Left ventricle myocardium inferior (tissue), 1 donor: ENCODE results near the gene KRTAP2-3. TPM values are rescaled to one million over a fixed set of nuclear protein-coding genes. Genes with fewer than 3 reads are reported as not detected.
"Not testable (repeated sequence)": the region's sequence is repeated elsewhere in the genome, so short reads cannot be mapped to it uniquely, and the experiment has no call there.

Experiments
- DNase-seq: peaks from one replicate; pipeline ENCODE4 v3.0.0-alpha.2; 2020
- H3K27ac ChIP-seq: fragments of 200-600 bp; replicated peaks from 2 replicates; pipeline ENCODE4 v1.8.0; 2021
- H3K27me3 ChIP-seq: fragments of 200-600 bp; 2 replicates; pipeline ENCODE4 v1.8.0; 2021; ENCODE audit warnings: low read depth
- H3K36me3 ChIP-seq: fragments of 200-600 bp; 2 replicates; pipeline ENCODE4 v1.8.0; 2021
- H3K4me1 ChIP-seq: fragments of 200-600 bp; 2 replicates; pipeline ENCODE4 v1.8.0; 2021
- H3K4me3 ChIP-seq: fragments of 200-600 bp; 2 replicates; pipeline ENCODE4 v1.8.0; 2021; ENCODE audit warnings: mild to moderate bottlenecking, moderate library complexity
- H3K9me3 ChIP-seq: fragments of 200-600 bp; replicated peaks from 2 replicates; pipeline ENCODE4 v1.8.0; 2021
- CTCF ChIP-seq: fragments of 200-600 bp; IDR thresholded peaks from 2 replicates; pipeline ENCODE4 v1.8.0; 2021; ENCODE audit warnings: antibody characterized with exemption, mild to moderate bottlenecking, borderline replicate concordance
- intact Hi-C: fragments of 100-400 bp; cut with micrococcal nuclease; formaldehyde crosslinking; loops from one replicate; pipeline ENCODE4 v1.11.0; 2022
- total RNA-seq: library from RNA; stranded (reverse); fragmentation: NEBNext Ultra II Directional; extraction: Animal tissue kit (Norgen Biotek cat#: 25700); gene quantifications from one replicate; pipeline ENCODE4 v1.2.1, GENCODE V29; 2021
- donor health status: DM: no; HTN: yes; CAD: no; lungs with severe emphysema.

The KRTAP2-3 gene
- total RNA-seq, 1 donor from 2014 or later = not detected

GRCh38 chr17:41067281-41067680, 7.4 kb upstream of the KRTAP2-3 start:
- H3K27ac ChIP-seq = no peak overlapping the region
- peaks cover 44% of the 10 kb centered on the region for H3K27me3 ChIP-seq
- no peaks in the 10 kb centered on the region for H3K36me3 ChIP-seq
- DNase-seq = no peak
- intact Hi-C loops = no loop called here
- no peak overlapping the region for H3K4me3 ChIP-seq
- H3K4me1 ChIP-seq = no peaks in the 10 kb centered on the region
- H3K9me3 ChIP-seq = no peaks in the 10 kb centered on the region
- TF ChIP-seq CTCF = no peak

- Histone ChIP-seq H3K27me3 (peaks cover 56% of the 10 kb centered on the region), H3K27ac (no peak within 1 kb of the TSS), H3K4me3 (no peak within 1 kb of the TSS), H3K4me1 (no peaks in the 10 kb centered on the region), H3K36me3 (no peaks in the 10 kb centered on the region), H3K9me3 (no peaks in the 10 kb centered on the region)
- no peak for TF ChIP-seq CTCF
- intact Hi-C loops = no loop called here
- no peak for DNase-seq
Measured at GRCh38 chr17:41065829-41066624, 6.1 kb upstream of the KRTAP2-3 start, which contains the start of gene KRTAP2-4. KRTAP2-4 (minus strand) TSS chr17:41065879; CDS start chr17:41065845, 34 bp downstream.

GRCh38 chr17:41065016-41065689, 5.2 kb upstream of the KRTAP2-3 start:
- intact Hi-C loops = not testable (repeated sequence)

GRCh38 chr17:41064301-41064700, 4.4 kb upstream of the KRTAP2-3 start:
- no peak for DNase-seq
- intact Hi-C loops = no loop called here
- no peak for TF ChIP-seq CTCF

More at GRCh38 chr17:41065016-41065689, 5.2 kb upstream of the KRTAP2-3 start:
- not testable (repeated sequence) for H3K4me1 ChIP-seq, H3K27ac ChIP-seq, DNase-seq, H3K9me3 ChIP-seq, H3K4me3 ChIP-seq, H3K36me3 ChIP-seq
- H3K27me3 ChIP-seq = peaks cover 65% of the 10 kb centered on the region

GRCh38 chr17:41063449-41063848, 3.5 kb upstream of the KRTAP2-3 start:
- TF ChIP-seq CTCF = no peak
- H3K27ac ChIP-seq = no peak overlapping the region
- no peak for DNase-seq
- no peaks in the 10 kb centered on the region for H3K36me3 ChIP-seq
- H3K4me3 ChIP-seq = no peak overlapping the region
- intact Hi-C loops = no loop called here
- H3K9me3 ChIP-seq = no peaks in the 10 kb centered on the region
- no peaks in the 10 kb centered on the region for H3K4me1 ChIP-seq
- H3K27me3 ChIP-seq = peaks cover 77% of the 10 kb centered on the region

More at GRCh38 chr17:41064301-41064700, 4.4 kb upstream of the KRTAP2-3 start:
- Histone ChIP-seq H3K27me3 (peaks cover 68% of the 10 kb centered on the region), H3K4me3 (no peak overlapping the region), H3K27ac (no peak overlapping the region), H3K36me3 (no peaks in the 10 kb centered on the region), H3K9me3 (no peaks in the 10 kb centered on the region), H3K4me1 (no peaks in the 10 kb centered on the region)

- Histone ChIP-seq H3K27ac (no peak overlapping the region), H3K27me3 (peaks cover 92% of the 10 kb centered on the region), H3K9me3 (peaks cover 8% of the 10 kb centered on the region), H3K4me3 (no peak overlapping the region), H3K36me3 (no peaks in the 10 kb centered on the region), H3K4me1 (no peaks in the 10 kb centered on the region)
- no peak for DNase-seq
- intact Hi-C loops = no loop called here
- TF ChIP-seq CTCF = no peak
Measured at GRCh38 chr17:41061964-41062363, 2.0 kb upstream of the KRTAP2-3 start.

- H3K27ac ChIP-seq, H3K36me3 ChIP-seq, intact Hi-C loops, DNase-seq, H3K4me3 ChIP-seq, H3K4me1 ChIP-seq, H3K9me3 ChIP-seq: not testable (repeated sequence)
- peaks cover 93% of the 10 kb centered on the region for H3K27me3 ChIP-seq
Measured at GRCh38 chr17:41059276-41060051, 450 bp downstream of the KRTAP2-3 start.
